HG02981 (cell line): ENCODE data around the gene WWC1.
"Not testable (repeated sequence)": the region's sequence is repeated elsewhere in the genome, so short reads cannot be mapped to it uniquely, and the experiment has no call there.

Experiments used
- ATAC-seq: cut with Tn5 transposase; IDR thresholded peaks from one replicate; pipeline ENCODE4 v1.9.1; 2021; ENCODE audit warnings: mild to moderate bottlenecking, moderate library complexity; ENCODE audit not compliant: unreplicated experiment

WWC1 gene

GRCh38 chr5:168285696-168286095 lies 5.7 kb upstream of the WWC1 start:
- ATAC-seq, result no peak

GRCh38 chr5:168286386-168286785 lies 5.1 kb upstream of the WWC1 start:
- ATAC-seq, result no peak

- not testable (repeated sequence) for ATAC-seq
These were observed 4.6 kb upstream of the WWC1 start for GRCh38 chr5:168286863-168287262.

- no peak for ATAC-seq
These were observed 4.1 kb upstream of the WWC1 start for GRCh38 chr5:168287362-168287761.

GRCh38 chr5:168288349-168289245 lies 2.8 kb upstream of the WWC1 start:
- ATAC-seq, result no peak

- ATAC-seq, result no peak
These were observed 523 bp upstream of the WWC1 start for GRCh38 chr5:168290902-168291341.

GRCh38 chr5:168291964-168292785 lies 730 bp downstream of the WWC1 start:
- peak; percentile 26 for ATAC-seq

GRCh38 chr5:168292786-168293696 lies 1.6 kb downstream of the WWC1 start:
- ATAC-seq, result no peak

- ATAC-seq, result no peak
These were observed 4.2 kb downstream of the WWC1 start for GRCh38 chr5:168295574-168296201.

GRCh38 chr5:168296682-168297081 lies 5.2 kb downstream of the WWC1 start:
- no peak for ATAC-seq

GRCh38 chr5:168298949-168299348 lies 7.5 kb downstream of the WWC1 start:
- no peak for ATAC-seq

- no peak for ATAC-seq
These were observed 7.9 kb downstream of the WWC1 start for GRCh38 chr5:168299372-168299771.

- ATAC-seq, result no peak
These were observed 9.1 kb downstream of the WWC1 start for GRCh38 chr5:168300326-168301182.

GRCh38 chr5:168301593-168302390 lies 10.3 kb downstream of the WWC1 start:
- no peak for ATAC-seq

- ATAC-seq, result no peak
These were observed 11.3 kb downstream of the WWC1 start for GRCh38 chr5:168302785-168303184.

GRCh38 chr5:168303393-168304025 lies 12.1 kb downstream of the WWC1 start:
- ATAC-seq, result no peak

- no peak for ATAC-seq
These were observed 12.9 kb downstream of the WWC1 start for GRCh38 chr5:168304349-168304748.

GRCh38 chr5:168305281-168305680 lies 13.8 kb downstream of the WWC1 start:
- no peak for ATAC-seq
